ENCODE measurements around the gene AMT. TPM values are rescaled to one million over a fixed set of nuclear protein-coding genes. Genes with fewer than 3 reads are reported as not detected.
A peak's percentile ranks its signal among the peaks of the same experiment; 100 is the strongest.
"Not testable (repeated sequence)": the region's sequence is repeated elsewhere in the genome, so short reads cannot be mapped to it uniquely, and the experiment has no call there.

The AMT gene
- polyA plus RNA-seq, 1 experiment, result 5.5 TPM

GRCh38 chr3:49410846-49411534, 11.3 kb downstream of the AMT start:
- POLR2A ChIA-PET, result interaction anchor here (0.5 to 2.9 kb wide), 10 partner anchors 30 to 538 kb away, joined by 3 to 27 read pairs (median 5); partner anchors contain the start of genes DAG1, GPX1, KLHDC8B and QRICH1
- CTCF ChIA-PET, result interaction anchor here (1.2 kb wide), 1 partner anchor 70 kb away, joined by 5 read pairs; no protein-coding TSS in a partner anchor

GRCh38 chr3:49410066-49410845, 12.0 kb downstream of the AMT start:
- no peaks in the 10 kb centered on the region for H3K27me3 ChIP-seq (ENCODE audit: control insufficient read depth, insufficient read depth, low read length)
- ChIA-PET CTCF (interaction anchor here (0.6 to 2.2 kb wide), 3 partner anchors 18 to 70 kb away, joined by 4 to 5 read pairs (median 5); partner anchors contain the start of gene USP4), POLR2A (interaction anchor here (0.6 to 2.2 kb wide), 4 partner anchors 48 to 205 kb away, joined by 4 to 10 read pairs (median 6); partner anchors contain the start of gene GPX1)

More at GRCh38 chr3:49410846-49411534, 11.3 kb downstream of the AMT start:
- no peak for TF ChIP-seq CTCF (IDR thresholded peaks at IDR 0.05; ENCODE audit: low read depth, low read length)
- H3K4me3 ChIP-seq (ENCODE audit: low read depth, low read length), result peak overlapping the region; percentile 83
- H3K27ac ChIP-seq (ENCODE audit: low read depth, low read length), result no peak overlapping the region
- no peak for DNase-seq (ENCODE audit: low read depth, low spot score)
- no peaks in the 10 kb centered on the region for H3K9me3 ChIP-seq (ENCODE audit: control insufficient read depth, insufficient read depth, low read length)
- no peaks in the 10 kb centered on the region for H3K27me3 ChIP-seq (ENCODE audit: control insufficient read depth, insufficient read depth, low read length)

GRCh38 chr3:49406571-49407565, 15.4 kb downstream of the AMT start:
- H3K9me3 ChIP-seq (ENCODE audit: control insufficient read depth, insufficient read depth, low read length), result no peaks in the 10 kb centered on the region

More at GRCh38 chr3:49410066-49410845, 12.0 kb downstream of the AMT start:
- Histone ChIP-seq H3K9me3 (ENCODE audit: control insufficient read depth, insufficient read depth, low read length) (no peaks in the 10 kb centered on the region), H3K4me3 (ENCODE audit: low read depth, low read length) (peak overlapping the region; percentile 83), H3K27ac (ENCODE audit: low read depth, low read length) (no peak overlapping the region)
- DNase-seq (ENCODE audit: low read depth, low spot score), result no peak
- no peak for TF ChIP-seq CTCF (IDR thresholded peaks at IDR 0.05; ENCODE audit: low read depth, low read length)

GRCh38 chr3:49405570-49405969, 16.7 kb downstream of the AMT start:
- DNase-seq (ENCODE audit: low read depth, low spot score); H3K9me3 ChIP-seq (ENCODE audit: control insufficient read depth, insufficient read depth, low read length); H3K27ac ChIP-seq (ENCODE audit: low read depth, low read length); CTCF ChIA-PET; H3K27me3 ChIP-seq (ENCODE audit: control insufficient read depth, insufficient read depth, low read length); H3K4me3 ChIP-seq (ENCODE audit: low read depth, low read length): not testable (repeated sequence)
- POLR2A ChIA-PET, result interaction anchor here (0.6 to 1.2 kb wide), 2 partner anchors 11 to 52 kb away, joined by 5 to 6 read pairs; no protein-coding TSS in a partner anchor

More at GRCh38 chr3:49406571-49407565, 15.4 kb downstream of the AMT start:
- H3K27me3 ChIP-seq (ENCODE audit: control insufficient read depth, insufficient read depth, low read length), result no peaks in the 10 kb centered on the region
- ChIA-PET CTCF (no interaction called here), POLR2A (no interaction called here)
- H3K4me3 ChIP-seq (ENCODE audit: low read depth, low read length), result no peak overlapping the region
- no peak overlapping the region for H3K27ac ChIP-seq (ENCODE audit: low read depth, low read length)
- TF ChIP-seq CTCF (IDR thresholded peaks at IDR 0.05; ENCODE audit: low read depth, low read length), result no peak
- DNase-seq (ENCODE audit: low read depth, low spot score), result no peak

Data from AG04450 (cell line).